Nephron progenitor cell (in vitro differentiated cells): ENCODE data around the gene CEP128.

Experiments
- DNase-seq: peaks from one replicate; pipeline ENCODE4 v3.0.0; 2021
- H3K27ac Mint-ChIP-seq: 2 replicates; pipeline ENCODE4 v1.8.0; 2021; ENCODE audit warnings: mild to moderate bottlenecking, moderate library complexity, mixed read lengths
- H3K27me3 Mint-ChIP-seq: 2 replicates; pipeline ENCODE4 v1.8.0; 2021; ENCODE audit warnings: mild to moderate bottlenecking, low read depth, mixed read lengths; ENCODE audit not compliant: poor library complexity
- H3K36me3 Mint-ChIP-seq: 2 replicates; pipeline ENCODE4 v1.8.0; 2021; ENCODE audit warnings: low read depth, mixed read lengths
- H3K4me1 Mint-ChIP-seq: 2 replicates; pipeline ENCODE4 v1.8.0; 2021; ENCODE audit warnings: mixed read lengths
- H3K4me3 Mint-ChIP-seq: 2 replicates; pipeline ENCODE4 v1.8.0; 2021; ENCODE audit warnings: mild to moderate bottlenecking, moderate library complexity, mixed read lengths
- H3K9me3 Mint-ChIP-seq: 2 replicates; pipeline ENCODE4 v1.8.0; 2021; ENCODE audit warnings: mild to moderate bottlenecking, moderate library complexity, mixed read lengths
- TF ChIP-seq, protein P1 (sequence below): fragments of 200-600 bp; sonication (generic); IDR thresholded peaks from 2 replicates; pipeline ENCODE4 v1.5.0; 2021; ENCODE audit warnings: antibody characterized with exemption

CEP128 gene

DNA sequence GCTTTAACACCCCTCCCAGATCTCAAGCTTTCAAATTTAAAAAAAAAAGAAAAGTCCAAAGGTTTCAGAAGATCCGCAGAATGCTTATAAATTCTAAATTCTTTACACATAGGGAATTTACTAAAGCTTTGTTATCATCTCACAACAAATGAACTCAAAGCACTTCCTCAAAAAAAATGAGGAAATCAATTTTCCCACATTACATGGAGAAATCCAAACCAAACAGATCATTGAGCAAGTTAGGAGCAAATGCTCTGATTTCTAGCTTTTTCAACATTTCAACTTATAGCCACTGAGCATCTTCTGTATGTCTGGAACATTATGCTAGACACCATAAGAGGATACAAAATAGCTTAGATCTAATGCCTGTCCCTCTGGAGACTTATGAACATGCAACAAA, 161.0 kb downstream of the CEP128 start:
- DNase-seq: no peak
- H3K4me1 Mint-ChIP-seq: peaks cover 10% of the 10 kb centered on the region
- peaks cover 7% of the 10 kb centered on the region for H3K36me3 Mint-ChIP-seq
- TF ChIP-seq, protein P1, sequence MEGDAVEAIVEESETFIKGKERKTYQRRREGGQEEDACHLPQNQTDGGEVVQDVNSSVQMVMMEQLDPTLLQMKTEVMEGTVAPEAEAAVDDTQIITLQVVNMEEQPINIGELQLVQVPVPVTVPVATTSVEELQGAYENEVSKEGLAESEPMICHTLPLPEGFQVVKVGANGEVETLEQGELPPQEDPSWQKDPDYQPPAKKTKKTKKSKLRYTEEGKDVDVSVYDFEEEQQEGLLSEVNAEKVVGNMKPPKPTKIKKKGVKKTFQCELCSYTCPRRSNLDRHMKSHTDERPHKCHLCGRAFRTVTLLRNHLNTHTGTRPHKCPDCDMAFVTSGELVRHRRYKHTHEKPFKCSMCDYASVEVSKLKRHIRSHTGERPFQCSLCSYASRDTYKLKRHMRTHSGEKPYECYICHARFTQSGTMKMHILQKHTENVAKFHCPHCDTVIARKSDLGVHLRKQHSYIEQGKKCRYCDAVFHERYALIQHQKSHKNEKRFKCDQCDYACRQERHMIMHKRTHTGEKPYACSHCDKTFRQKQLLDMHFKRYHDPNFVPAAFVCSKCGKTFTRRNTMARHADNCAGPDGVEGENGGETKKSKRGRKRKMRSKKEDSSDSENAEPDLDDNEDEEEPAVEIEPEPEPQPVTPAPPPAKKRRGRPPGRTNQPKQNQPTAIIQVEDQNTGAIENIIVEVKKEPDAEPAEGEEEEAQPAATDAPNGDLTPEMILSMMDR: no peak
- no peaks in the 10 kb centered on the region for H3K9me3 Mint-ChIP-seq
- no peaks in the 10 kb centered on the region for H3K27me3 Mint-ChIP-seq
- no peak overlapping the region for H3K4me3 Mint-ChIP-seq
- no peak overlapping the region for H3K27ac Mint-ChIP-seq

- Mint-ChIP-seq H3K4me3 (no peak overlapping the region), H3K27me3 (no peaks in the 10 kb centered on the region), H3K9me3 (no peaks in the 10 kb centered on the region), H3K27ac (no peak overlapping the region), H3K36me3 (peaks cover 8% of the 10 kb centered on the region), H3K4me1 (no peaks in the 10 kb centered on the region)
- TF ChIP-seq, protein P1: no peak
- DNase-seq: no peak
These were observed 164.9 kb downstream of the CEP128 start for GRCh38 chr14:80776657-80777056.

GRCh38 chr14:80776186-80776585, 165.4 kb downstream of the CEP128 start:
- Mint-ChIP-seq H3K9me3 (no peaks in the 10 kb centered on the region), H3K27ac (no peak overlapping the region), H3K4me1 (no peaks in the 10 kb centered on the region), H3K4me3 (no peak overlapping the region), H3K36me3 (peaks cover 8% of the 10 kb centered on the region), H3K27me3 (no peaks in the 10 kb centered on the region)
- DNase-seq: no peak
- TF ChIP-seq, protein P1: no peak

DNA sequence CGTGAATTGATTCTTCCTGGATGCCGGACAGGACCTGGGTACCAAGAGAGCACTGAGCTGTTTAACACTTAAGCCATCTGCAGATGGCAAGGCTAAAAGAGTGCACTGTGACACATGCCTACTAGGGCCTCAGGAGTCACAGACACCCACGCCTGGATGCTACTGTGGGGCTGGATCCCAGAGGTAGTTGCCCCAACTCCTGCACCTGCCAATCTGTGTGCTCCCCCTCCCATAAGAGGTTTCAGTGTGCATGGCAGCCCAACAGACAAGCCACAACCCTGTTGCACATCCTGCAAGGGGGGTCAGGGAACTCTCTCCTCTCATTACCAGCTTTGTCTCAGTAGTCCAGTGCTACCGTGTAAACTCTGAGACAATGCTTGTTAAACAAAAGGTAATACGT, 169.0 kb downstream of the CEP128 start:
- no peak overlapping the region for H3K4me3 Mint-ChIP-seq
- no peaks in the 10 kb centered on the region for H3K9me3 Mint-ChIP-seq
- peaks cover 8% of the 10 kb centered on the region for H3K36me3 Mint-ChIP-seq
- H3K27me3 Mint-ChIP-seq: no peaks in the 10 kb centered on the region
- DNase-seq: no peak
- no peak overlapping the region for H3K27ac Mint-ChIP-seq
- TF ChIP-seq, protein P1: no peak
- no peaks in the 10 kb centered on the region for H3K4me1 Mint-ChIP-seq

GRCh38 chr14:80771201-80771600, 170.3 kb downstream of the CEP128 start:
- Mint-ChIP-seq H3K27ac (no peak overlapping the region), H3K4me3 (no peak overlapping the region), H3K36me3 (peaks cover 8% of the 10 kb centered on the region), H3K4me1 (no peaks in the 10 kb centered on the region), H3K27me3 (no peaks in the 10 kb centered on the region), H3K9me3 (no peaks in the 10 kb centered on the region)
- no peak for DNase-seq
- TF ChIP-seq, protein P1: no peak

GRCh38 chr14:80770114-80770908, 171.2 kb downstream of the CEP128 start:
- TF ChIP-seq, protein P1: no peak
- no peak overlapping the region for H3K27ac Mint-ChIP-seq
- no peak for DNase-seq
- no peaks in the 10 kb centered on the region for H3K4me1 Mint-ChIP-seq
- H3K36me3 Mint-ChIP-seq: peaks cover 8% of the 10 kb centered on the region
- no peaks in the 10 kb centered on the region for H3K9me3 Mint-ChIP-seq
- H3K27me3 Mint-ChIP-seq: no peaks in the 10 kb centered on the region
- no peak overlapping the region for H3K4me3 Mint-ChIP-seq
